Activated naive CD4-positive, alpha-beta T cell treated with anti-CD3 and anti-CD28 coated beads, Interleukin-2, amount 50 U/mL, for 72 hours (primary cell): ENCODE measurements around the gene TMC7. TPM values are rescaled to one million over a fixed set of nuclear protein-coding genes. Genes with fewer than 3 reads are reported as not detected.

Experiments used
- ATAC-seq, 2 donors: fragments of 150-1000 bp; cut with Tn5 transposase; 2 replicates each; pipeline ENCODE4 v1.10.0; 2021; ENCODE audit warnings: mild to moderate bottlenecking in 2 of 2, moderate library complexity in 2 of 2
- DNase-seq, 2 donors: peaks; one replicate each; pipeline ENCODE4 v3.0.0; 2021 to 2022; ENCODE audit warnings: low spot score in 2 of 2
- H3K27ac Mint-ChIP-seq, 2 donors: one replicate each; pipeline ENCODE4 v1.8.0; 2022; ENCODE audit warnings: mild to moderate bottlenecking in 2 of 2, mixed read lengths in 2 of 2
- H3K36me3 Mint-ChIP-seq, 2 donors: one replicate each; pipeline ENCODE4 v1.8.0; 2022; ENCODE audit warnings: mixed read lengths in 2 of 2
- H3K9me3 Mint-ChIP-seq, 2 donors: one replicate each; pipeline ENCODE4 v1.8.0; 2022; ENCODE audit warnings: mixed read lengths in 2 of 2
- total RNA-seq, 2 donors: library from RNA; stranded (reverse); gene quantifications; one replicate each; pipeline ENCODE4 v1.2.3, GENCODE V29; 2022

Gene TMC7
- total RNA-seq, 2 donors from 2014 or later, result not detected

DNA sequence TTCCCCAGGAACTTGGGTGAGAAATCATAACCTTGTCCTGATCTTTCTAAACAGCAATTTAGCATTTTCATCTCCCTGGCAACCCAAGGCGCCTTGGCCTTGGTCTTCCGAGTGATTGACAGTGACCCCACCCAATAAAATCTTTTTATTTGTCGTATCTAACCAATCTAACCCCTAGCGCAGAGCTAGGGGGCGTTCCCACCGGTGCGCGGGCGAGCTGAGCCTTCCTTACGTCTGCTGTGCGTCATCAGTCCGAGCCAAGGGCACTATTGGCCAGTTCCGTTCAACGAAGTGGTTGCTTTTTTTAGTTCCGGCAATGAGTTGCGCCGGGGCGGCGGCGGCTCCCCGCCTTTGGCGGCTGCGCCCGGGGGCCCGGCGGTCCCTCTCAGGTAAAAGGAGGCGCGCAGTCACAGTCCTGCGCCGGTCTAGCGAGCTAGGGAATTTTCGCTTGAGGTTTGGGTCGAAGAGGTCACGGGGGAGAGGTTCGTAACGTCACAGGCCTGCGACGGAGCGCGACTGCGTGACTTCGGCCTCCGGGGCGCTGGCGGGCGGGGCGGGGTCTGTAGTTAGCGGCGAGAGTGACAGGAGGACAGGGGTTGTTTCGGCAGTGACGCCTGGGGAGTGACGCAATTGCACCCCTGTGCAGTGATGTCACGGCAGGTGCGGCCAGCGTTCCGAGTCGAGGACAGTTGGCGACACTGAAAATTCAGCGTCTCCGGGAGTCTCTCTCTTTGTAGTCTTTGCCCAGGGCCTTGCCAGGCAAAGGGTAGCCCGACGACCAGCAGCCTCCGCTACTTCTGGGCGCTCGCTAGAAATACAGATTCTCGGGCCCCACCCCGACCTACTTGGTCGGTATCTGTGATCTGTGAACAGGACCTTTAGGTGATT, 83.9 kb downstream of the TMC7 start, which contains the start of gene COQ7:
COQ7 (plus strand) TSS at position 266 of the 888 bp plus-strand sequence; CDS start at position 317, 51 bp downstream.
- H3K27ac Mint-ChIP-seq, result peak within 1 kb of the TSS; percentile 96
- ATAC-seq (peak; percentile 92 to 94), DNase-seq (peak; percentile 92 to 98)

DNA sequence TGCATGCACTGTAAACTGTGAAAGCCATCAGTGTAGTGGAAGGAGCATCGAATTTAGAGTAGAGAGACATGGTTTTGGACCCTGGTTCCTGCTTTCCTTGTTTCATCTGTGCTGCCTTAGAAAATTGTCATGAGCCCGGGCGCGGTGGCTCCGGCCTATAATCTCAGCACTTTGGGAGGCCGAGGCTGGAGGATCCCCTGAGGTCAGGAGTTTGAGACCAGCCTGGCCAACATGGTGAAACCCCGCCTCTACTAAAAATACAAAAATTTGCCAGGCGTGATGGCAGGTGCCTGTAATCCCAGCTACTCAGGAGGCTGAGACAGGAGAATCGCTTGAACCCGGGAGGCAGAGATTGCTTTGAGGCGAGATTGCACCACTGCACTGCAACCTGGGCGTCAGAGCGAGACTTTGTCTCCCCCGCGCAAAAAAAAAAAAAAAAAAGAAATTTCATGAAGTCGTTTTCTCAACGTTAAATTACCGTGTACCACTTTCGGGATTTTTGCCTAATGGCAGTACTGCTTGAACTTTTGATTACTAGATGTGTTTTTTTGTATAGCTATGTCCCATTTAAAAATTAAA, 84.6 kb downstream of the TMC7 start:
- H3K9me3 Mint-ChIP-seq, result no peaks in the 10 kb centered on the region
- no peak for ATAC-seq
- DNase-seq, result no peak
- H3K36me3 Mint-ChIP-seq, result no peaks in the 10 kb centered on the region
- H3K27ac Mint-ChIP-seq, result peak overlapping the region; percentile 96

More for the DNA sequence above, 83.9 kb downstream of the TMC7 start, which contains the start of gene COQ7:
- Mint-ChIP-seq H3K9me3 (no peaks in the 10 kb centered on the region), H3K36me3 (no peaks in the 10 kb centered on the region)

DNA sequence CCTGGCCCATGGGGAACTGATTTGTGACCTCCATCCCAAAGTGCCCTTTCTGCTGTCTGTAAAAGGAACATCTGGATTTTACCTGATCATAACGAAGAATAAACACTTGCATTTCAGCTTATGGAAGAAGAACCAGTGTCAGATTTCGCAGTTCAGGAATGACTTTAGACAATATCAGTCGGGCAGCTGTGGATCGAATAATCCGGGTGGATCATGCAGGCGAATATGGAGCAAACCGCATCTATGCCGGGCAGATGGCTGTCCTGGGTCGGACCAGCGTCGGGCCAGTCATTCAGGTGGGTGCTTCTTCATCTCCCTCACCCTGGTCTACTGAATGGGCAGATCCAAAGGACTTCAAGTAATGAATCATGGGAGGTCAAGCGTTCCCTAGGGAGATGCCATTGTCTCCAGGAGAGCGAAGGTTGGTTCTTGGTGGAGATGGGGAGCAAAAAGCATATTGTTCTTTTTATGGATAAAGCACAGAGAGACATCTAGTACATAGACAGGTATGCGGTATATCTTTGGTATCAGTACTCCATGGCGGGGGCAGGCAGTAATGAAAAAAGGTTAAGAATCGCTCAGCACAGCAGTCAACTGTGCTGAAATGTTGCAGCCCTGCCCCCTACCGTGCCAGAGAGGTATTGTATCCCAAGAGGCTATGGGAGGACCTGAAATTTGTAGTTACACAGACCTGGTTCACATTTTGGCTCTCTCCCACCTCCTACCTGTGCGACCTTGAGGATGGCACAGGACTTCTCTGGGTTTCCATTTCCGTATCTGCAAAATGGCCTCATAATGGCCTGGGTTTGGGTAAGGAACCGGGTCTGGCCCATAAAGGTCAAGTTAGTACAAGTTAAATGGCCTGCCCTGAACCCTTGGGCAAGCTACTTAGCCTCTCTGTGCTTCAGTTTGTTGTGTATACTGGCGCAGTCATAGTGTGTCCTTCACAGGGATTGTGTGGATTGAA, 88.4 kb downstream of the TMC7 start:
- Mint-ChIP-seq H3K36me3 (no peaks in the 10 kb centered on the region), H3K9me3 (no peaks in the 10 kb centered on the region), H3K27ac (peak overlapping the region in 1 of 2 donors; percentile 63)
- ATAC-seq (no peak), DNase-seq (peak in 1 of 2 donors; percentile 65)

DNA sequence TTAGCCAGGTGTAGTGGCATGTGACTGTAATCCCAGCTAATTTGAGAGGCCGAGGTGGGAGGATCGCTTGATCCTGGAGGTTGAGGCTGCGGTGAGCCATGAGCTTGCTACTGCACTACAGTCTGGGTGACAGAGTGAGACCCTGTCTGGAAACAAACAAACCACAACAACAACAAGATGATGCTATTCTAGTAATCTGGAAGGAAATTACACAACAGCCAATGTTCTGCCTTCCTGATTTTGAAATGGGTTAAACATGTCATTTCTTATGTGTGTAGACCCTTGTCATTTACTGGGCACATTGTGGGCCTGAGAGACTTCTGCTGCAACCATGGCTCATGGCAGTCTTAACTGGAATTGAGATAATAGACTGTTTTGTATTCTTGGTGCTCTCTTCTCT, 89.6 kb downstream of the TMC7 start:
- Mint-ChIP-seq H3K27ac (no peak overlapping the region), H3K9me3 (no peaks in the 10 kb centered on the region), H3K36me3 (no peaks in the 10 kb centered on the region)
- no peak for ATAC-seq
- DNase-seq, result no peak

DNA sequence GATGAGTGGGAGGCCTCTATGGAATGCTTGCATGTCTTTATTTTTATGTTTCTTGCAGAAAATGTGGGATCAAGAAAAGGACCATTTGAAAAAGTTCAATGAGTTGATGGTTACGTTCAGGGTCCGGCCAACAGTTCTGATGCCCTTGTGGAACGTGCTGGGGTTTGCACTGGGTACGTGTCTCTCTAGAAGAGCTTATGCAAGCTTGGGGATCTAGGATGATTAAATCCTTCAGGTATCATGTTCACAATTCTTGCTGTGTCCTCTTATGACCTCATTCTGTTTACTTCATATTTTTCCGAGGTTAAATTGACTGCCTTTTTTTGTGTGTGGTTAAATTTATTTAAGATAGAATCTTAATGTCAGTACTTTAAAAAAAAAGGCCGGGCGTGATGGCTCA, 90.1 kb downstream of the TMC7 start:
- H3K9me3 Mint-ChIP-seq, result no peaks in the 10 kb centered on the region
- DNase-seq, result no peak
- no peak overlapping the region for H3K27ac Mint-ChIP-seq
- ATAC-seq, result no peak
- H3K36me3 Mint-ChIP-seq, result peaks cover 0 to 5% of the 10 kb centered on the region in 2 donors

DNA sequence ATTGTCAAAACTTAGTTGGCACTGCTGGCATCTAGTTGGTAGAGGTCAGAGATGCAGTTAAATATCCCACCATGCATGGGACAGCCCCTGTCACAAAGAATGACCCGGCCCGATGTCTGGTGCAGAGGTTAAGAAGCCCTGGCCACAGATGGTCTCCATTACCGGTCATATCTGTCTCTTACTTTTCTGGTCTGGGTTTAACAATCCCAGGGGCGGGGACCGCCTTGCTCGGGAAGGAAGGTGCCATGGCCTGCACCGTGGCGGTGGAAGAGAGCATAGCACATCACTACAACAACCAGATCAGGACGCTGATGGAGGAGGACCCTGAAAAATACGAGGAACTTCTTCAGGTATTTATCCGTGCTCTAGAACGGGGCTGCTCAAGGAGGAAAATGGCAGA, 91.8 kb downstream of the TMC7 start:
- ATAC-seq (no peak), DNase-seq (no peak)
- Mint-ChIP-seq H3K36me3 (peaks cover 0 to 13% of the 10 kb centered on the region in 2 donors), H3K27ac (no peak overlapping the region), H3K9me3 (no peaks in the 10 kb centered on the region)

DNA sequence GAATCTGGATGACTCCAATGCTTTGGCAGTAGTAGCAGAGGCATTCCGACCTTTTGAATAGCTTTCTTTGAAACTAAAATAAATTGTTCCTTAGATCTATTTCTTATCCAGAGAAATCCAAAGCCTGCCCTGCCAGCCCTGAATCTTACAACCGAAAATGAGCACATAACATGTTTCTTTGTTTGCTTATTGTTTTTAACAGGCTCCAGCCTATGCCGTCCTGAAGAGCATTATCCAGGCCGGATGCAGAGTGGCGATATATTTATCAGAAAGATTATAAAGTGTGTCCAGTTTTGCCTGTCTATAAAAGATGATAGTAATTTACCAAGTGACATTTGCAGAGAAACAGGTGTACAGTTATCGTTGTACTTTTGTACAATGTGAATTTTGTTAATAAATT, 94.1 kb downstream of the TMC7 start:
- H3K27ac Mint-ChIP-seq, result no peak overlapping the region
- no peak for DNase-seq
- no peak for ATAC-seq
- H3K9me3 Mint-ChIP-seq, result no peaks in the 10 kb centered on the region
- H3K36me3 Mint-ChIP-seq, result peaks cover 0 to 25% of the 10 kb centered on the region in 2 donors

DNA sequence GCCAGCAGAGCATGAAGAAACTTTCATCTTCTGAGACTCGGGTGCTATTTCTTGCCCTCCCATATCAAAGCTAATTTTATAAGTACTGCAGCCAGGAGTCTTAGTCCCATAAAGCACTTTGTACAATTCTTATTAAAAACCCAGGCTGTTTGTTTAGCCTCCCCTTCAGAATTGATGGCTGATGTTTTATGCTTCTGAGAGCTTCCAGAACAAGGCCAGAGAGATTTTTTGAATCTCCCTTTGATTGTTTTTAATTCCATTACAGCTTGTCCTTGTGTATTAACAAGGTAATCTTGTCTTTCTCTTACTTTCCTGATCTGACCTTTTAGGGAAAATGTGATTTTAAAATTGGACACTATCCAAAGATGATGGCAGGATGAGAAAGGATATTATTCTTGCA, 99.9 kb downstream of the TMC7 start:
- Mint-ChIP-seq H3K9me3 (no peaks in the 10 kb centered on the region), H3K27ac (no peak overlapping the region), H3K36me3 (peaks cover 0 to 22% of the 10 kb centered on the region in 2 donors)
- ATAC-seq (no peak), DNase-seq (no peak)

DNA sequence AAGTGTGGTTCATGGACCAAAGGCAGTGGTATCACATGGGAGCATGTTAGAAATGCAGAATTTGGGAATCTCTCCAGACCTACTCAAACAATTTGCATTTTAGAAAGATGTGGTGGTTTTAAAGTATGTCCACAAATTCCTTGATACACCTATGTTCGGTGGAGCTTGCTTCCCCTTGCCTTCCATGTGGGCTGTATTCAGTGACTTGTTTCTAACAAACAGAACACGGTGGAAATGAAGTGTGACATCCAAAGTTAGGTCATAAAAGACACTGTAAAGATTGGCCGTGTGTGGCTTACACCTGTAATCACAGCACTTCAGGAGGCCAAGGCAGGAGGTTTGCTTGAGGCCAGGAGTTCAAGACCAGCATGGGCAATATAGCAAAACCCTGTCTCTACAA, 100.4 kb downstream of the TMC7 start:
- no peak for DNase-seq
- H3K27ac Mint-ChIP-seq, result no peak overlapping the region
- peaks cover 0 to 18% of the 10 kb centered on the region in 2 donors for H3K36me3 Mint-ChIP-seq
- no peak for ATAC-seq
- no peaks in the 10 kb centered on the region for H3K9me3 Mint-ChIP-seq

DNA sequence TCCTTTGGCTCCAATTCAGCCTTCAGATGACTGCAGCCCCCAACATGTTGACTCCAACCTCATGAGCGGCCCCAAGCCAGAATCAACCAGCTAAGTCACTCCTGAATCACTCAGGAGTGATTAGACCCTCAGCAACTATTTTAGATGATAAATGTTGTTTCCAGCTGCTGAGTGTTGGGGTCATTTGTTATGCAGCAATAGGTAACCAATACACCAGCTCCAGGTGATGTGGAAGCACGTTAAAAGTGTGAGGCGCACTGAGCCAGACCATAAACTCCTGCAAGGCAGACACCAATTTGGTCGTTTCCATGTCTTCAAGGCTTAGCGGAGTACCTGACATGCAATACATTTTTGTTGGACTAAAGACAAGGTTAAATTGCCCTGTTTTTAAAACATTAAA, 101.1 kb downstream of the TMC7 start:
- DNase-seq, result no peak
- H3K9me3 Mint-ChIP-seq, result no peaks in the 10 kb centered on the region
- H3K27ac Mint-ChIP-seq, result no peak overlapping the region
- ATAC-seq, result no peak
- H3K36me3 Mint-ChIP-seq, result peaks cover 0 to 16% of the 10 kb centered on the region in 2 donors

DNA sequence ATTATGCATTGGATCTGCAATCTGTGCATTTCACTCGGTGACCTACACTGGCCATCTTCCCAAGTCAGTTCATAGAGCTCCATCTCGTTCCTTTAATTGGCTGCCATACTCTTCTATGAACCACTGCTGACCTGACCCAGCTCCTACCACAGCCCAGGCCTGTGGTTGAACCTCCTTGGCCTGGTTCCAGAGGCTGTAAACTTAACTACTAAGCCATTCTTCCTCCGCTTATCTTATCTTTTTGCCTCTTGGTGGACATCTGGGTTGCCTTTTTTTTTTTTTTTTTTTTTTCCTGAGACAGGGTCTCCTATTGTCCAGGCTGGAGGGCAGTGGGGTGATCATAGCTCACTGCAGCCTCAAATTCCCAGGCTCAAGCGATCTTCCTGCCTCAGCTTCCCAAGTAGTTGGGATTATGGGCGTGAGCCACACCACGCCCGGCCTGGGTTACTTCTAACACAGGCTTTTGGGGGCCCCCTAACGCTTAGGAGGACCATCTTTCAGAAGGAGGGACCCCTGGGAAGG, 102.0 kb downstream of the TMC7 start:
- Mint-ChIP-seq H3K36me3 (peaks cover 0 to 12% of the 10 kb centered on the region in 2 donors), H3K9me3 (no peaks in the 10 kb centered on the region), H3K27ac (no peak overlapping the region)
- ATAC-seq (no peak), DNase-seq (no peak)

DNA sequence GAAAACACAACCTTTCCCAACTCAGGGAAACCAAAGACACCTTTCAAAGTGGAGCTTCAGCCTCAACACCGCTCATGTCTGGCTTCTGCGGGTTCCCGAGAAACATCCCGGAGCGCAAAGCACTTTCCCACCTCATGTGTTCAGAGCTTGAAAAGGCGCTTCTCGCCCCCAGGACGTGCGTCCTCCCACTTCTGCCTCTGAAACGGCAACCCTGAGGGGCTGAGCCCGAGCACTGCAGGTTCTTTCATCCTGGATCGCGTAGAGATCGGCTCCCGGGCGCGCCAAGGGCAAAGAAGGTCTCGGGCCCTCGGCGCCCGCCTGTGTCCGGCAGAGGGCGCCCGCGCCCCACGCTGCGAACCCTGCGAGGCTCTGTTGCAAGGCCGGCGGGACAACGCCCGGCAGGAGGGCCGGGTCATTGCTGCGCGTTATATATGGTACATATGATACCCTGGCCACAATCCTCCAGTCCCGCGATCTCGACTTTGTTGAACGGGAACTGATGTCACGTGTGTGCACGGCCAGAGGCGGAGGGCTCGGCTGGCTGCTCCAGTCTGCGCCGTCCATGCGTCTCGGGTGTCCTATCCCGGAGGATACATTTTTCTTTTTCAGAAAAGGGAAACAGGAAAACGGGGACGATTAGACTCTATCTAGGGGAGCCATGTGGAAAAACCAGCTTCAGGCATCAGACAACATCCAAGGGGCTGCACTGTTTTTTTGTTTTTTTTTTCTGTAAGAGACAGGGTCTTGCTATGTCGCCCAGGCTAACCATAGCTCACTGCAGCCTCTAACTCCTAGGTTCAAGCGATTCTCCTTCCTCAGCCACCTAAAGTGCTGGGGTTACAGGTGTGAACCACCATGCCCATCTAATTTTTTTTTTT, 102.8 kb downstream of the TMC7 start:
- ATAC-seq (peak; percentile 98 to 99), DNase-seq (peak; percentile 75 to 89)
- H3K27ac Mint-ChIP-seq, result no peak overlapping the region
- peaks cover 0 to 7% of the 10 kb centered on the region in 2 donors for H3K36me3 Mint-ChIP-seq
- peaks cover 1 to 2% of the 10 kb centered on the region in 2 donors for H3K9me3 Mint-ChIP-seq

DNA sequence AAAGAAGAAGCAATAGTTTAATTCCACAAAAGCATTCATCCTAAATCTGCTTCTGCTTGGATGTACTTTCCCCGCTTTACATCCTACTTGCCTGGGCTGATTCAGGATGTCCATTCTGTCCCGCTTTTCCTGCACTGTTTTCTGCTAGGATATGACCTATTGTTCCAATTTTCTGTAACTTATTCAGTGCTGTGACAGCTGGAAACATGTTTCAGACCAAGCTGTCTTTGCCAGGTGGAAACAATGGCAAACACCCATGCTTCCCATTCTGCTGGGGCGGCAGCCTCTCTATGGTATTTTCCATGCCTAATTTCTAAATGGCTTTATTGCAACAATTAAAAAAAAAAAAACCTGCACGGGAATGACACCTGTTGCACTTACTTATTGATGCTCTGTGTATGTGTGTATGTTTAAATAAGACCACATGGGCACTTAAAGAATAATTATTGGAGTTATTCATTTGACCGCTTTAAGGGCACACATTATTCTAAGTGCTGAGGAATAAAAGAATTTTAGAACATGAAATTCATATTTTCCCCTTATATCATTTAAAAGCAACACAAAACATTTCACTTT, 104.7 kb downstream of the TMC7 start:
- Mint-ChIP-seq H3K9me3 (peaks cover 4 to 7% of the 10 kb centered on the region in 2 donors), H3K36me3 (peaks cover 6 to 7% of the 10 kb centered on the region in 2 donors), H3K27ac (no peak overlapping the region)
- DNase-seq (no peak), ATAC-seq (no peak)

DNA sequence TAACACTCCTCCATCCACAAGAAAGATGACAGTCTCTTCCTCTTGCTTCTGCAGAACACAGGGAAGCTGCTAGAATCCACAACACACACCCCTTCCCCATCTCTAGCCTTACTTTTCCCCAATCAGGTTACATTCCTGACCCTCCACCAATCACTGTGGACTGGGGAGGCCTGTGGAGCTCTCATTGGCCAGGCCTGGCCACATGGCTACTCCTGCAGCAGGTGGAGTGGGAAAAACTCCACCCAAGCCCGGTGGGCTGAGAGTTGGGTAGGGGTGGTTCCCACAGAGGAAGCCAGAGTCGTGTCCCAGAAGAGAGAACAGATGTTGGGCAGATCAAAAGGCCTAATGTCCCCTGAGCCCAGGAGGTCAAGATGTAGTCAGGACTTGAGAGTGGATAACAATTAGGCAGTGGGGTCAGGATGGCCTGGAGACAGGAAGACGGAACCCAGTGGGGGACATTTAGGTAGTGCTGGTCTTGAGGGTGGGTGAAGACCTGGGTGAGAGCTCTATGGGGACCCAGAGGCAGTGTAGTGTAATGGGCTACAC, 105.7 kb downstream of the TMC7 start:
- ATAC-seq, result no peak
- H3K36me3 Mint-ChIP-seq, result peaks cover 6 to 7% of the 10 kb centered on the region in 2 donors
- DNase-seq, result no peak

DNA sequence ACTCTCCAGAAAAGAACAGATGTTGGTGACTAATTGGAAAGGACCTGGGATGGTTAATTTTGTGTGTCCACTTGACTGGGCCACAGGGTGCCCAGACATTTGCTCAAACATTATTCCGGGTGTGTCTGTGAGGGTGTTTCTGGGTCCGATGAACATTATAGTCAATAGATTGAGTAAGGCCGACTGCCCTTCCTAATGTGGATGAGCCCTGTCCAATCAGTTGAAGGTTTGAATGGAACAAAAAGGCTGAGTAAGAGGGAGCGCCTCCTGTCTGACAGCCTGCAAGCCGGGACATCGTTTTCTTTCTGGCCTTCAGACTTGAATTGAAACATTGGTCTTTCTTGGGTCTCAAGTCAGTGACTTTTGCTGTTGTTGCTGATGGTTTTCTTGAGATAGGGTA, 107.2 kb downstream of the TMC7 start:
- DNase-seq (no peak), ATAC-seq (no peak)
- Mint-ChIP-seq H3K27ac (no peak overlapping the region), H3K9me3 (peaks cover 4 to 7% of the 10 kb centered on the region in 2 donors), H3K36me3 (peaks cover 6 to 7% of the 10 kb centered on the region in 2 donors)

More for the DNA sequence above, 105.7 kb downstream of the TMC7 start:
- peaks cover 4 to 7% of the 10 kb centered on the region in 2 donors for H3K9me3 Mint-ChIP-seq
- H3K27ac Mint-ChIP-seq, result no peak overlapping the region
